HEK293 (cell line): ENCODE data around the gene ATP5PO.

Experiments used
- CTCF ChIA-PET: fragments of 350-600 bp; formaldehyde crosslinking; extraction: SDS; loops from one replicate; lab custom pipeline; 2021; ENCODE audit warnings: antibody characterized with exemption; lab: Yijun Ruan, JAX
- POLR2A ChIA-PET: fragments of 300-600 bp; formaldehyde crosslinking; extraction: SDS; loops from one replicate; lab custom pipeline; 2020; ENCODE audit warnings: antibody characterized with exemption, inconsistent platforms; lab: Yijun Ruan, JAX
- H3K27ac ChIP-seq: fragments of 200-500 bp; sonication (Bioruptor generic); 2 replicates; pipeline ENCODE4 v1.5.1; 2014; ENCODE audit warnings: low read depth, low read length, control low read depth, inconsistent platforms; ENCODE audit errors: extremely low read depth
- H3K36me3 ChIP-seq, 2 experiments: fragments of 200-500 bp in 1 of 2; sonication (Bioruptor generic) in 1 of 2; 1 replicate in 1 of 2; 2 replicates in 1 of 2; pipeline ENCODE4 v1.5.1; 2014 to 2017; ENCODE audit warnings: inconsistent platforms in 2 of 2, low read length in 2 of 2; ENCODE audit not compliant: control insufficient read depth in 2 of 2, insufficient read depth in 1 of 2
- H3K4me1 ChIP-seq: fragments of 200-500 bp; sonication (Bioruptor generic); 2 replicates; pipeline ENCODE4 v1.5.1; 2014; ENCODE audit warnings: mild to moderate bottlenecking, low read length, inconsistent platforms; ENCODE audit not compliant: control insufficient read depth, insufficient read depth
- H3K4me3 ChIP-seq: 2 replicates; pipeline ENCODE4 v1.5.1; 2011; ENCODE audit warnings: low read depth, mild to moderate bottlenecking, control low read depth, low read length, moderate library complexity
- H3K9me3 ChIP-seq: fragments of 200-500 bp; sonication (Bioruptor generic); 2 replicates; pipeline ENCODE4 v1.5.1; 2014; ENCODE audit warnings: low read depth, low read length, inconsistent platforms; ENCODE audit not compliant: control insufficient read depth, insufficient read depth
- ATF2 ChIP-seq: fragments of 450-650 bp; formaldehyde crosslinking; IDR thresholded peaks from 2 replicates; pipeline ENCODE4 v1.5.1; 2016; ENCODE audit warnings: missing biosample characterization, missing genetic modification characterization, low read depth
- BCL6B ChIP-seq: fragments of 450-650 bp; formaldehyde crosslinking; IDR thresholded peaks from 2 replicates; pipeline ENCODE4 v1.5.1; 2017; ENCODE audit warnings: missing biosample characterization, missing genetic modification characterization
- HIC1 ChIP-seq: fragments of 450-650 bp; formaldehyde crosslinking; IDR thresholded peaks from 2 replicates; pipeline ENCODE4 v1.5.1; 2016; ENCODE audit warnings: missing biosample characterization, missing genetic modification characterization
- HOXA7 ChIP-seq: sonication (generic); formaldehyde crosslinking; IDR thresholded peaks from 2 replicates; pipeline ENCODE4 v1.8.1; 2022; ENCODE audit warnings: missing genetic modification reagents, borderline replicate concordance
- HOXC10 ChIP-seq: sonication (generic); formaldehyde crosslinking; IDR thresholded peaks from 2 replicates; pipeline ENCODE4 v1.8.1; 2023; ENCODE audit warnings: mild to moderate bottlenecking, missing genetic modification reagents
- KLF17 ChIP-seq: fragments of 450-650 bp; formaldehyde crosslinking; IDR thresholded peaks from 2 replicates; pipeline ENCODE4 v1.5.1; 2016; ENCODE audit warnings: missing biosample characterization, missing genetic modification characterization
- REPIN1 ChIP-seq: fragments of 450-650 bp; formaldehyde crosslinking; IDR thresholded peaks from 2 replicates; pipeline ENCODE4 v1.5.1; 2017; ENCODE audit warnings: missing biosample characterization, missing genetic modification characterization, low read depth
- TCF7L2 ChIP-seq: IDR thresholded peaks from 2 replicates; pipeline ENCODE4 v1.6.1; 2011; ENCODE audit warnings: low read depth, mild to moderate bottlenecking, inconsistent platforms, low read length, moderate library complexity, borderline replicate concordance
- TRIM28 ChIP-seq: IDR thresholded peaks from 2 replicates; pipeline ENCODE4 v1.6.1; 2011; ENCODE audit warnings: low read length, control low read depth, borderline replicate concordance
- ZNF114 ChIP-seq: fragments of 450-650 bp; formaldehyde crosslinking; IDR thresholded peaks from 2 replicates; pipeline ENCODE4 v1.5.0; 2017; ENCODE audit warnings: missing biosample characterization, missing genetic modification characterization
- ZNF169 ChIP-seq: fragments of 450-650 bp; formaldehyde crosslinking; IDR thresholded peaks from 2 replicates; pipeline ENCODE4 v1.5.1; 2016; ENCODE audit warnings: missing biosample characterization, missing genetic modification characterization
- ZNF26 ChIP-seq: fragments of 450-650 bp; formaldehyde crosslinking; IDR thresholded peaks from 2 replicates; pipeline ENCODE4 v1.5.1; 2016; ENCODE audit warnings: missing biosample characterization, missing genetic modification characterization
- ZNF354C ChIP-seq: fragments of 450-650 bp; formaldehyde crosslinking; IDR thresholded peaks from 2 replicates; pipeline ENCODE4 v1.5.1; 2016; ENCODE audit warnings: missing biosample characterization, missing genetic modification characterization, low read depth, borderline replicate concordance
- ZNF48 ChIP-seq: fragments of 450-650 bp; formaldehyde crosslinking; IDR thresholded peaks from 2 replicates; pipeline ENCODE4 v1.5.1; 2016; ENCODE audit warnings: missing biosample characterization, missing genetic modification characterization
- ZNF501 ChIP-seq: fragments of 450-650 bp; formaldehyde crosslinking; IDR thresholded peaks from 2 replicates; pipeline ENCODE4 v1.5.1; 2016; ENCODE audit warnings: missing biosample characterization, missing genetic modification characterization
- ZNF571 ChIP-seq: fragments of 450-650 bp; formaldehyde crosslinking; IDR thresholded peaks from 2 replicates; pipeline ENCODE4 v1.5.0; 2017; ENCODE audit warnings: missing biosample characterization, missing genetic modification characterization
- ZNF701 ChIP-seq: fragments of 450-650 bp; formaldehyde crosslinking; IDR thresholded peaks from 2 replicates; pipeline ENCODE4 v1.5.1; 2016; ENCODE audit warnings: missing biosample characterization, missing genetic modification characterization

The ATP5PO gene

GRCh38 chr21:33875026-33875695 lies 40.4 kb downstream of the ATP5PO start:
- Histone ChIP-seq H3K27ac (no peak overlapping the region), H3K9me3 (no peaks in the 10 kb centered on the region), H3K4me3 (no peak overlapping the region), H3K4me1 (no peaks in the 10 kb centered on the region), H3K36me3 (no peaks in the 10 kb centered on the region)
- POLR2A ChIA-PET = no interaction called here
- CTCF ChIA-PET = no interaction called here
- TF ChIP-seq BCL6B (tag by site-specific recombination) (no peak), ZNF114 (tag by site-specific recombination) (no peak)

GRCh38 chr21:33874161-33874560 lies 41.4 kb downstream of the ATP5PO start:
- Histone ChIP-seq H3K4me1 (no peaks in the 10 kb centered on the region), H3K36me3 (no peaks in the 10 kb centered on the region)
- POLR2A ChIA-PET = no interaction called here
- no peak for TF ChIP-seq ZNF701 (tag by site-specific recombination)
- TF ChIP-seq ZNF48 = no peak
- TF ChIP-seq, all 188 proteins: peak for 0
- H3K4me3 ChIP-seq = no peak overlapping the region
- no peak overlapping the region for H3K27ac ChIP-seq
- no peaks in the 10 kb centered on the region for H3K9me3 ChIP-seq
- CTCF ChIA-PET = no interaction called here

GRCh38 chr21:33872881-33873515 lies 42.6 kb downstream of the ATP5PO start:
- ChIA-PET CTCF (no interaction called here), POLR2A (no interaction called here)
- Histone ChIP-seq H3K27ac (no peak overlapping the region), H3K36me3 (no peaks in the 10 kb centered on the region), H3K4me1 (no peaks in the 10 kb centered on the region), H3K9me3 (no peaks in the 10 kb centered on the region), H3K4me3 (no peak overlapping the region)
- TF ChIP-seq ZNF169 (tag by site-specific recombination) (no peak), ZNF354C (tag by site-specific recombination) (no peak), TRIM28 (no peak)

- H3K4me1 ChIP-seq = no peaks in the 10 kb centered on the region
- H3K4me3 ChIP-seq = no peak overlapping the region
- H3K9me3 ChIP-seq = no peaks in the 10 kb centered on the region
- ChIA-PET CTCF (interaction anchor here (0.7 kb wide), 1 partner anchor 290 kb away, joined by 3 read pairs; no protein-coding TSS in a partner anchor), POLR2A (interaction anchor here (0.5 to 0.9 kb wide), 2 partner anchors 12 to 22 kb away, joined by 3 to 4 read pairs; no protein-coding TSS in a partner anchor)
- H3K27ac ChIP-seq = no peak overlapping the region
- H3K36me3 ChIP-seq = no peaks in the 10 kb centered on the region
- no peak for TF ChIP-seq REPIN1 (tag by site-specific recombination)
- no peak for TF ChIP-seq HIC1 (tag by site-specific recombination)
- no peak for TF ChIP-seq ZNF501
- no peak for TF ChIP-seq ATF2 (tag by site-specific recombination)
- TF ChIP-seq ZNF26 (tag by site-specific recombination) = no peak
- no peak for TF ChIP-seq HOXC10 (CRISPR knock-in tag)
- no peak for TF ChIP-seq ZNF571 (tag by site-specific recombination)
- TF ChIP-seq KLF17 (tag by site-specific recombination) = no peak
- no peak for TF ChIP-seq HOXA7
- TF ChIP-seq TCF7L2 = no peak
These were observed 44.4 kb downstream of the ATP5PO start for GRCh38 chr21:33871171-33871570.
